ENCODE measurements around the gene PROSER2. TPM values are rescaled to one million over a fixed set of nuclear protein-coding genes. Genes with fewer than 3 reads are reported as not detected.

PROSER2 gene, protein sequence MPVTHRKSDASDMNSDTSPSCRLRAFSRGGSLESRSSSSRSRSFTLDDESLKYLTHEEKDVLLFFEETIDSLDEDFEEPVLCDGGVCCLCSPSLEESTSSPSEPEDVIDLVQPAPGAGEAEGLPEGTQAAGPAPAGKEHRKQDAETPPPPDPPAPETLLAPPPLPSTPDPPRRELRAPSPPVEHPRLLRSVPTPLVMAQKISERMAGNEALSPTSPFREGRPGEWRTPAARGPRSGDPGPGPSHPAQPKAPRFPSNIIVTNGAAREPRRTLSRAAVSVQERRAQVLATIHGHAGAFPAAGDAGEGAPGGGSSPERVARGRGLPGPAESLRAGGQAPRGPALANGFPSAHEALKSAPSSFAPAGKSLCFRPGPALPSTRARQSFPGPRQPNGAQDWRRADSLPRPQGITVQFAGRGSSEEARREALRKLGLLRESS
- under 1 TPM; 0.29 to 0.74 TPM for total RNA-seq

- H3K27ac Mint-ChIP-seq: no peak within 1 kb of the TSS
- DNase-seq: peak; percentile 46
- H3K4me3 Mint-ChIP-seq: peak within 1 kb of the TSS; percentile 70
- ChIA-PET CTCF (interaction anchor here (2.6 kb wide), 1 partner anchor 163 kb away, joined by 15 read pairs; no protein-coding TSS in a partner anchor), POLR2A (no interaction called here)
- peaks cover 9% of the 10 kb centered on the region for H3K4me1 Mint-ChIP-seq (ENCODE audit: low read depth)
- no peaks in the 10 kb centered on the region for H3K9me3 Mint-ChIP-seq (ENCODE audit: insufficient read depth)
- H3K27me3 Mint-ChIP-seq (ENCODE audit: low read depth): peaks cover 49% of the 10 kb centered on the region
- ATAC-seq: peak; percentile 83
- peaks cover 2% of the 10 kb centered on the region for H3K36me3 Mint-ChIP-seq (ENCODE audit: low read depth)
Measured at GRCh38 chr10:11823122-11823988, at the start of gene PROSER2. Gene PROSER2 (plus strand): TSS chr10:11823356. CDS start chr10:11852078, 28,722 bp downstream.

DNA sequence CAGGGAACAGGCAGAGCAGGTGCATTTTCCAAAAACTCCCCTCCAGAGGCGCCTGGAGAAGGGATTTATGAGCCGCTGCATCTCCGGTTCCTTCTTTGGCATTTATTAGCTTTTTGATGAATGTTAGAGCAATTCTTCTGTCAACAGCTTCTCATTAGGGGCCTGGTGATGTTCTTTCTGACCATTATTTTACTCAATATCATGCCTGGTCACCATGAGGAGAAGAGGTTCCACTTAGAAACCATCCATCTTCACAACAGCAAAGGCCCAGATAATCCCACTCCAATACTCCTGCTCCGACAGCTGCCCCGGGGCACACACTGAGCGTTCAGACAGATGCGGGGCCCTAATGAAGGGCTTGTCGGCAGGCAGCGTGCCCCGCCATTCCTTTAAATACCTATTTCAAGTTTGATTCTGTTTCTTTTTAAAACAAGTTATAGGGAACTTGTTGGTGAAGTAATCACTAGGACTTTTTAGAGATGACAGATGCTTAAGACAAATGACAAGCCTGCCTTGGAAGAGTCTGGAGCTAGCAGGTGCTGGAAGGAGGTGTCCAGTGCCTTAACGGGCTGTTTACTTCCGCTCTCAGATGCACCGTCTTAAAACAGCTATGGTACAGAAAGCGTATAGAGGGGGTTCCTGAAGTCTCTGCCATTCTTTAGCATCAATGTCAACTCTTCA lies 49.3 kb upstream of the PROSER2 start:
- CTCF ChIA-PET: interaction anchor here (1.9 kb wide), 1 partner anchor 10 kb away, joined by 5 read pairs; no protein-coding TSS in a partner anchor

DNA sequence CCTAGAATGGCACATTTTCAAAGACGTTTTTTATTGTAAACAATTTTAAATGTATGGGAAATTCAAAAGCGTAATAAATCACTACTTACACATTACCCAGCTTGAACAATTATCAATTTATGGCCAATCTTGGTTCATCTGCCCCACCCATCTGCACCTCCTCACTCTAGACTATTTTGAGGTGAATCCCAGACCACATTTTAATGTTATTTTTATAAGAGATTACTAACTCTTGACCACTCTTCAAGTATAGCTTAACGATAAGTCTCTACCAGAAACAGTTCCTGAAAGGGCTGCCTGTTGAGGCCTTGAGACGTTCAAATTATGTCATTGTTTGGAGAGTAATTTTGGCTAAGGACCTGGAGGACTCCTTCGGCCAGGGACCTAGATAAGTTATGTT lies 47.7 kb upstream of the PROSER2 start:
- DNase-seq (no peak), ATAC-seq (no peak)
- Mint-ChIP-seq H3K27ac (no peak overlapping the region), H3K36me3 (ENCODE audit: low read depth) (no peaks in the 10 kb centered on the region), H3K4me3 (no peak overlapping the region), H3K27me3 (ENCODE audit: low read depth) (peaks cover 5% of the 10 kb centered on the region), H3K4me1 (ENCODE audit: low read depth) (no peaks in the 10 kb centered on the region), H3K9me3 (ENCODE audit: insufficient read depth) (no peaks in the 10 kb centered on the region)
- CTCF ChIA-PET: interaction anchor here (0.7 kb wide), 1 partner anchor 211 kb away, joined by 3 read pairs; no protein-coding TSS in a partner anchor
- POLR2A ChIA-PET: no interaction called here

More for the DNA sequence above, 49.3 kb upstream of the PROSER2 start:
- ATAC-seq: no peak
- DNase-seq: no peak
- H3K27me3 Mint-ChIP-seq (ENCODE audit: low read depth): peaks cover 7% of the 10 kb centered on the region
- no peaks in the 10 kb centered on the region for H3K36me3 Mint-ChIP-seq (ENCODE audit: low read depth)
- H3K4me3 Mint-ChIP-seq: no peak overlapping the region
- no peaks in the 10 kb centered on the region for H3K4me1 Mint-ChIP-seq (ENCODE audit: low read depth)
- H3K9me3 Mint-ChIP-seq (ENCODE audit: insufficient read depth): no peaks in the 10 kb centered on the region
- H3K27ac Mint-ChIP-seq: no peak overlapping the region
- POLR2A ChIA-PET: no interaction called here

DNA sequence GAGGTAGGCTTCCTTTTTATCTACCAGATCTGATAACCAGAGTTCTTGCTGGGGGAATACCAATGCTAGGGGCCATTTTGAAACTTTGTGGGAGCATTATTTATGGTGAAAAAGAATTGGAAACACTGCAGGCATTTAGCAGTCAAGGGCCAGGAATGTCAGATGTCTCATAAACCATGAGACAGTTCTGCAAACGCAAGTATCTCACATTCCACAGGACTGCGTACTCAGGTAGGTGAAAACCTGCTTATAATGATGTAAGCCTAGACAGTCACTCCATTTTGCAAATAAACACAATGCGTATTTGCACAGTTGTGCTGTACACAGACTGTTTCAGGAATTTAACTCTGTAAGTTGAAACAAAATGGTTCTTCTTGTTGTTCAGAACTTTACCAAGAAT lies 47.1 kb upstream of the PROSER2 start:
- peaks cover 3% of the 10 kb centered on the region for H3K27me3 Mint-ChIP-seq (ENCODE audit: low read depth)
- H3K27ac Mint-ChIP-seq: no peak overlapping the region
- no peak for DNase-seq
- no peaks in the 10 kb centered on the region for H3K36me3 Mint-ChIP-seq (ENCODE audit: low read depth)
- POLR2A ChIA-PET: no interaction called here
- CTCF ChIA-PET: interaction anchor here (0.7 kb wide), 1 partner anchor 210 kb away, joined by 3 read pairs; no protein-coding TSS in a partner anchor
- no peak overlapping the region for H3K4me3 Mint-ChIP-seq
- no peaks in the 10 kb centered on the region for H3K9me3 Mint-ChIP-seq (ENCODE audit: insufficient read depth)
- H3K4me1 Mint-ChIP-seq (ENCODE audit: low read depth): no peaks in the 10 kb centered on the region
- ATAC-seq: no peak

DNA sequence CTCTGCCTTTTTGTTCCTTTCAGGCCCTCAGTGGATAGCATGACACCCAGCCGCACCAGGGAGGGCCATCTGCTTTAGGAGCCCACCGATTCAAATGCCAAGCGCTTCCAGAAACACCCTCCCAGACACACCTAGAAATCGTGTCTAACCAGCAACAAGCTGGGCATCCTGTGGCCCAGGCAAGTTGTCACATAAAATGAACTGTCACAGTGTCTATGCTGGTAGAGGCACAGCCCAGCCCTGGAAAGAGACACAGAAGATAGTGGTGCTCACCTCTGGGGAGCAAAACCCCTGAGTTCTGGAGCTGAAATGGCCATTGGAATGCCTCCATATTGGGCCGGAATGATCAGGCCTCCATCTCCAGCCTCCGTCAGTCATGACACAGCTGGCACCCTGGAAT lies 42.0 kb upstream of the PROSER2 start:
- H3K4me1 Mint-ChIP-seq (ENCODE audit: low read depth): no peaks in the 10 kb centered on the region
- no peaks in the 10 kb centered on the region for H3K9me3 Mint-ChIP-seq (ENCODE audit: insufficient read depth)
- DNase-seq (no peak), ATAC-seq (no peak)
- no peaks in the 10 kb centered on the region for H3K27me3 Mint-ChIP-seq (ENCODE audit: low read depth)
- no peaks in the 10 kb centered on the region for H3K36me3 Mint-ChIP-seq (ENCODE audit: low read depth)
- no peak overlapping the region for H3K4me3 Mint-ChIP-seq
- ChIA-PET POLR2A (no interaction called here), CTCF (interaction anchor here (4.6 kb wide), 1 partner anchor 205 kb away, joined by 53 read pairs; no protein-coding TSS in a partner anchor)
- no peak overlapping the region for H3K27ac Mint-ChIP-seq

- no peaks in the 10 kb centered on the region for H3K4me1 Mint-ChIP-seq (ENCODE audit: low read depth)
- H3K36me3 Mint-ChIP-seq (ENCODE audit: low read depth): no peaks in the 10 kb centered on the region
- peak; percentile 47 for ATAC-seq
- CTCF ChIA-PET: interaction anchor here (0.7 to 4.6 kb wide), 41 partner anchors 9 to 929 kb away, joined by 3 to 53 read pairs (median 3); no protein-coding TSS in a partner anchor
- peaks cover 3% of the 10 kb centered on the region for H3K27me3 Mint-ChIP-seq (ENCODE audit: low read depth)
- POLR2A ChIA-PET: interaction anchor here (0.6 kb wide), 1 partner anchor 182 kb away, joined by 3 read pairs; no protein-coding TSS in a partner anchor
- no peak overlapping the region for H3K4me3 Mint-ChIP-seq
- no peaks in the 10 kb centered on the region for H3K9me3 Mint-ChIP-seq (ENCODE audit: insufficient read depth)
- H3K27ac Mint-ChIP-seq: no peak overlapping the region
- peak; percentile 30 for DNase-seq
Measured at GRCh38 chr10:11782793-11783557, 40.2 kb upstream of the PROSER2 start.

GRCh38 chr10:11783558-11783865 lies 39.6 kb upstream of the PROSER2 start:
- Mint-ChIP-seq H3K9me3 (ENCODE audit: insufficient read depth) (no peaks in the 10 kb centered on the region), H3K4me1 (ENCODE audit: low read depth) (no peaks in the 10 kb centered on the region), H3K27me3 (ENCODE audit: low read depth) (peaks cover 3% of the 10 kb centered on the region), H3K36me3 (ENCODE audit: low read depth) (no peaks in the 10 kb centered on the region), H3K4me3 (no peak overlapping the region), H3K27ac (no peak overlapping the region)
- DNase-seq (no peak), ATAC-seq (no peak)
- ChIA-PET CTCF (interaction anchor here (0.7 to 4.6 kb wide), 30 partner anchors 9 to 1380 kb away, joined by 3 to 53 read pairs (median 4); no protein-coding TSS in a partner anchor), POLR2A (interaction anchor here (0.6 kb wide), 1 partner anchor 183 kb away, joined by 3 read pairs; no protein-coding TSS in a partner anchor)

DNA sequence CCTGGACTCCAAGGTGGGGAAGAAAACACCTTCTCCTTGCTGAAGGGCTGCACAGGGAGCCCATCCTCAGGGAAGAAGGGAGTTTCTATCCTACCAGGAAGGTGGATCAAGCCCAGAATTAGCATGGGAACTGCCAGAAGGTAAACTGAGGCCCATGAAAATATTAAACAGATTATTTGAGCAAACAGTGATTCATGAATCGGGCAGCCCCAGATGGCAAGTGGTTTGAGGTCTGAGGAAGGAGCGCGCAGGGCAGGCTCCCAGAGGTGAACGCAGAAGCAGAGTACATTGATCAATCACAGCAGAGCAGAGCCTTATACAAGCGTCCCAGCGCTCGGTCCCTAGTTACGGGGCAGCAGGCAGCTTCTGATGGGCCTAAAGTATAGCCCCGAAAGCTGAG lies 35.8 kb upstream of the PROSER2 start:
- POLR2A ChIA-PET: no interaction called here
- no peaks in the 10 kb centered on the region for H3K9me3 Mint-ChIP-seq (ENCODE audit: insufficient read depth)
- no peak for DNase-seq
- no peaks in the 10 kb centered on the region for H3K4me1 Mint-ChIP-seq (ENCODE audit: low read depth)
- no peak overlapping the region for H3K4me3 Mint-ChIP-seq
- CTCF ChIA-PET: interaction anchor here (2.7 kb wide), 1 partner anchor 32 kb away, joined by 7 read pairs; no protein-coding TSS in a partner anchor
- peaks cover 5% of the 10 kb centered on the region for H3K27me3 Mint-ChIP-seq (ENCODE audit: low read depth)
- no peak overlapping the region for H3K27ac Mint-ChIP-seq
- ATAC-seq: no peak
- no peaks in the 10 kb centered on the region for H3K36me3 Mint-ChIP-seq (ENCODE audit: low read depth)

GRCh38 chr10:11787846-11788245 lies 35.3 kb upstream of the PROSER2 start:
- CTCF ChIA-PET: interaction anchor here (2.7 kb wide), 1 partner anchor 32 kb away, joined by 7 read pairs; no protein-coding TSS in a partner anchor

DNA sequence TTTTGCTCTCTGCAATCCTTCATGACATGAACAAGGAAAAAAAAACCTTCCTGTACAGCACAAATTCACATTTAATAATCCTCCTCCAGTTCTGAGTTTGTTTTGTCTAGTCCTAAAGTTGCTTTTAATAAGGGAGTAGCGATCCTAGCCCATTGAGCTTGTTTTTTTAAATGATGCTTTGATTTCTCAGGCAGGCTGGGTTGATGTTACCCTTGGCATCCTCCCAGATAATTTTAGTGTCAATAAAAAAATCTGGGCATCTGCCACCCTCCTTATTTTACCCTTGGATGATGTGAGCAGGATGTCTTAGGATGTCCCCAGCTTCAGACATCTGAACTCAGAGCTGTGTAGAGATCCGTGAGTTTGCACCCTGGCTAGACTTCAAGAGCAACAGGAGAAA lies 33.9 kb upstream of the PROSER2 start:
- H3K4me1 Mint-ChIP-seq (ENCODE audit: low read depth): no peaks in the 10 kb centered on the region
- ChIA-PET POLR2A (interaction anchor here (0.5 kb wide), 1 partner anchor 489 kb away, joined by 3 read pairs; no protein-coding TSS in a partner anchor), CTCF (interaction anchor here (1.5 to 2.8 kb wide), 3 partner anchors 10 to 197 kb away, joined by 5 to 15 read pairs (median 7); no protein-coding TSS in a partner anchor)

More at GRCh38 chr10:11787846-11788245, 35.3 kb upstream of the PROSER2 start:
- H3K27ac Mint-ChIP-seq: no peak overlapping the region
- POLR2A ChIA-PET: no interaction called here
- ATAC-seq (no peak), DNase-seq (no peak)
- no peak overlapping the region for H3K4me3 Mint-ChIP-seq
- H3K9me3 Mint-ChIP-seq (ENCODE audit: insufficient read depth): no peaks in the 10 kb centered on the region
- H3K27me3 Mint-ChIP-seq (ENCODE audit: low read depth): peaks cover 6% of the 10 kb centered on the region
- H3K36me3 Mint-ChIP-seq (ENCODE audit: low read depth): no peaks in the 10 kb centered on the region
- no peaks in the 10 kb centered on the region for H3K4me1 Mint-ChIP-seq (ENCODE audit: low read depth)

More for the DNA sequence above, 33.9 kb upstream of the PROSER2 start:
- ATAC-seq (no peak), DNase-seq (no peak)
- H3K4me3 Mint-ChIP-seq: no peak overlapping the region
- H3K36me3 Mint-ChIP-seq (ENCODE audit: low read depth): no peaks in the 10 kb centered on the region
- H3K27me3 Mint-ChIP-seq (ENCODE audit: low read depth): peaks cover 6% of the 10 kb centered on the region
- H3K27ac Mint-ChIP-seq: no peak overlapping the region
- H3K9me3 Mint-ChIP-seq (ENCODE audit: insufficient read depth): no peaks in the 10 kb centered on the region

Measured in activated CD8-positive, alpha-beta T cell treated with anti-CD3 and anti-CD28 coated beads, Interleukin-2, amount 10 ng/mL, durations not matched to agents 7 days and 5 days (primary cell).